Measurements from ENCODE around the gene KAZN. TPM values are rescaled to one million over a fixed set of nuclear protein-coding genes. Genes with fewer than 3 reads are reported as not detected.

KAZN gene
- total RNA-seq, 2 donors from 2014 or later: 0.22 to 0.74 TPM

GRCh38 chr1:14948112-14948652, 349.7 kb downstream of the KAZN start:
- Mint-ChIP-seq H3K27ac (no peak overlapping the region), H3K9me3 (no peaks in the 10 kb centered on the region), H3K27me3 (peaks cover 3% of the 10 kb centered on the region), H3K36me3 (ENCODE audit: low read depth) (no peaks in the 10 kb centered on the region), H3K4me3 (no peak overlapping the region), H3K4me1 (no peaks in the 10 kb centered on the region)
- ATAC-seq (replicated peaks): no peak

GRCh38 chr1:14949270-14949835, 350.9 kb downstream of the KAZN start:
- peaks cover 3% of the 10 kb centered on the region for H3K27me3 Mint-ChIP-seq
- no peaks in the 10 kb centered on the region for H3K4me1 Mint-ChIP-seq
- H3K4me3 Mint-ChIP-seq: no peak overlapping the region
- H3K9me3 Mint-ChIP-seq: no peaks in the 10 kb centered on the region
- no peaks in the 10 kb centered on the region for H3K36me3 Mint-ChIP-seq (ENCODE audit: low read depth)
- H3K27ac Mint-ChIP-seq: no peak overlapping the region
- no peak for ATAC-seq (replicated peaks)

- Mint-ChIP-seq H3K4me3 (no peak overlapping the region), H3K9me3 (no peaks in the 10 kb centered on the region), H3K36me3 (ENCODE audit: low read depth) (no peaks in the 10 kb centered on the region), H3K4me1 (no peaks in the 10 kb centered on the region), H3K27ac (no peak overlapping the region), H3K27me3 (peaks cover 3% of the 10 kb centered on the region)
- no peak for ATAC-seq (replicated peaks)
Observed at GRCh38 chr1:14949836-14950713, 351.6 kb downstream of the KAZN start.

- H3K4me3 Mint-ChIP-seq: no peak overlapping the region
- peaks cover 3% of the 10 kb centered on the region for H3K27me3 Mint-ChIP-seq
- H3K36me3 Mint-ChIP-seq (ENCODE audit: low read depth): no peaks in the 10 kb centered on the region
- no peaks in the 10 kb centered on the region for H3K9me3 Mint-ChIP-seq
- no peaks in the 10 kb centered on the region for H3K4me1 Mint-ChIP-seq
- no peak overlapping the region for H3K27ac Mint-ChIP-seq
- no peak for ATAC-seq (replicated peaks)
Observed at GRCh38 chr1:14951766-14952165, 353.3 kb downstream of the KAZN start.

GRCh38 chr1:14952626-14953314, 354.3 kb downstream of the KAZN start:
- ATAC-seq (replicated peaks): no peak
- Mint-ChIP-seq H3K36me3 (ENCODE audit: low read depth) (no peaks in the 10 kb centered on the region), H3K9me3 (no peaks in the 10 kb centered on the region), H3K27ac (no peak overlapping the region), H3K27me3 (no peaks in the 10 kb centered on the region), H3K4me3 (no peak overlapping the region), H3K4me1 (no peaks in the 10 kb centered on the region)

- H3K4me3 Mint-ChIP-seq: no peak overlapping the region
- H3K4me1 Mint-ChIP-seq: no peaks in the 10 kb centered on the region
- no peak for ATAC-seq (replicated peaks)
- H3K9me3 Mint-ChIP-seq: no peaks in the 10 kb centered on the region
- H3K27me3 Mint-ChIP-seq: no peaks in the 10 kb centered on the region
- no peaks in the 10 kb centered on the region for H3K36me3 Mint-ChIP-seq (ENCODE audit: low read depth)
- no peak overlapping the region for H3K27ac Mint-ChIP-seq
Observed at GRCh38 chr1:14954210-14954609, 355.7 kb downstream of the KAZN start.

- Mint-ChIP-seq H3K27ac (no peak overlapping the region), H3K9me3 (no peaks in the 10 kb centered on the region), H3K27me3 (no peaks in the 10 kb centered on the region), H3K36me3 (ENCODE audit: low read depth) (no peaks in the 10 kb centered on the region), H3K4me3 (no peak overlapping the region), H3K4me1 (no peaks in the 10 kb centered on the region)
- no peak for ATAC-seq (replicated peaks)
Observed at GRCh38 chr1:14954930-14955329, 356.4 kb downstream of the KAZN start.

- no peaks in the 10 kb centered on the region for H3K36me3 Mint-ChIP-seq (ENCODE audit: low read depth)
- no peaks in the 10 kb centered on the region for H3K9me3 Mint-ChIP-seq
- H3K4me1 Mint-ChIP-seq: no peaks in the 10 kb centered on the region
- H3K27me3 Mint-ChIP-seq: no peaks in the 10 kb centered on the region
- no peak for ATAC-seq (replicated peaks)
- no peak overlapping the region for H3K4me3 Mint-ChIP-seq
- H3K27ac Mint-ChIP-seq: no peak overlapping the region
Observed at GRCh38 chr1:14955402-14955801, 356.9 kb downstream of the KAZN start.

- H3K4me3 Mint-ChIP-seq: no peak overlapping the region
- no peaks in the 10 kb centered on the region for H3K27me3 Mint-ChIP-seq
- H3K9me3 Mint-ChIP-seq: no peaks in the 10 kb centered on the region
- H3K27ac Mint-ChIP-seq: no peak overlapping the region
- no peaks in the 10 kb centered on the region for H3K36me3 Mint-ChIP-seq (ENCODE audit: low read depth)
- no peaks in the 10 kb centered on the region for H3K4me1 Mint-ChIP-seq
- no peak for ATAC-seq (replicated peaks)
Observed at GRCh38 chr1:14955976-14956375, 357.5 kb downstream of the KAZN start.

GRCh38 chr1:14956579-14957195, 358.2 kb downstream of the KAZN start:
- Mint-ChIP-seq H3K9me3 (no peaks in the 10 kb centered on the region), H3K27ac (no peak overlapping the region), H3K4me3 (no peak overlapping the region), H3K27me3 (no peaks in the 10 kb centered on the region), H3K36me3 (ENCODE audit: low read depth) (no peaks in the 10 kb centered on the region), H3K4me1 (no peaks in the 10 kb centered on the region)
- no peak for ATAC-seq (replicated peaks)

- Mint-ChIP-seq H3K9me3 (no peaks in the 10 kb centered on the region), H3K36me3 (ENCODE audit: low read depth) (no peaks in the 10 kb centered on the region), H3K27me3 (no peaks in the 10 kb centered on the region), H3K4me1 (no peaks in the 10 kb centered on the region), H3K4me3 (no peak overlapping the region), H3K27ac (no peak overlapping the region)
- no peak for ATAC-seq (replicated peaks)
Observed at GRCh38 chr1:14957375-14958098, 359.1 kb downstream of the KAZN start.

GRCh38 chr1:14958249-14959058, 360.0 kb downstream of the KAZN start:
- Mint-ChIP-seq H3K4me1 (no peaks in the 10 kb centered on the region), H3K9me3 (no peaks in the 10 kb centered on the region), H3K36me3 (ENCODE audit: low read depth) (no peaks in the 10 kb centered on the region), H3K27me3 (no peaks in the 10 kb centered on the region), H3K4me3 (no peak overlapping the region), H3K27ac (no peak overlapping the region)
- ATAC-seq (replicated peaks): no peak

GRCh38 chr1:14959059-14959694, 360.7 kb downstream of the KAZN start:
- no peak overlapping the region for H3K4me3 Mint-ChIP-seq
- no peak overlapping the region for H3K27ac Mint-ChIP-seq
- no peak for ATAC-seq (replicated peaks)
- H3K36me3 Mint-ChIP-seq (ENCODE audit: low read depth): no peaks in the 10 kb centered on the region
- H3K9me3 Mint-ChIP-seq: no peaks in the 10 kb centered on the region
- H3K4me1 Mint-ChIP-seq: no peaks in the 10 kb centered on the region
- no peaks in the 10 kb centered on the region for H3K27me3 Mint-ChIP-seq
